ENCODE results near the gene NFYA. TPM values are rescaled to one million over a fixed set of nuclear protein-coding genes. Genes with fewer than 3 reads are reported as not detected.

The NFYA gene
- total RNA-seq, 1 donor from 2014 or later, result 12.1 TPM

DNA sequence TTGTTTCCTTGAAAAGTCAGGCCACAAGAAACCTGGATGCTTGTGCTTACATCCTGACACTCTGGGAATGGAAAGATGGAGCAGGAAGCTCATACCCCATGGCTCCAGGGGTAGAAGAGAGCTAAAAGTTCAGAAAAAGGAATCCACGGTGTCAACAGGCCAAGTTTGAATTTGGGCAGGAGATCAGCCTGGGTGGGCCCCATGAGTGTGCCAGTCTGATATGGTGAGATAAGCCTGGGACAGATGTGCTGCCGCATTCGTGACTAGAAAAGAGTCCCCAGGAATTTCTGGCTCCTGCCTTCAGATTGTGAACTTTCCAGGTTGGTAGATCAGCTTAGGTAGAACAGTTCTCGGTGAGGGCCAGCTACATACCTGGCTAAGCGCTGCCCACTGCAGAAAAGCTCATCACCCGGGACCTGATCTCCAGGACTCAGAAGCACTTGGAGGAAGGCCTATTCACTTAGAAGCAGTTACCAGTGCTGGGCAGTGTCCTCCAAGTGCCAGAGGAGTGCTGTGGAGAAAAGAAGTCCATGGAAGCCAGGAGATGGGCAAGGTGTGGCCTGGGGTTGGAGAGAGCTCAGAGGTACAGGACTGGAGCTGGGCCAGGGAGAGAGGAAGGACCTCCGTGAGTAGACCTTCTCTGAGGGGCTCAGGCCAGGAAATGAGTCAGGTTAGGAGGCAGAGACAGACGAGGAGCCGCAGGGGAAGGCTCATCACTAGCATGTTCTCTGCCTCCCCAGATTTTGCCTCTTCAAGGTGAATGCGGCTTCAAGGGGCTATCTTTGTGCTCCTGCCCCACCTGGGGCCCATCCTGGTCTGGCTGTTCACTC, 30.3 kb upstream of the NFYA start, which contains the start of gene TSPO2:
Gene TSPO2, plus strand, starts transcription at position 242 of the 830 bp plus-strand sequence. Its CDS starts 519 bp downstream, at position 761.
- no peak for DNase-seq
- no peak for ATAC-seq
- intact Hi-C loops (cut with micrococcal nuclease), result no loop called here

GRCh38 chr6:41043151-41043550, 29.6 kb upstream of the NFYA start:
- DNase-seq (no peak), ATAC-seq (no peak)
- intact Hi-C loops (cut with micrococcal nuclease), result no loop called here

GRCh38 chr6:41045664-41046063, 27.1 kb upstream of the NFYA start:
- DNase-seq (no peak), ATAC-seq (no peak)
- intact Hi-C loops (cut with micrococcal nuclease), result no loop called here

DNA sequence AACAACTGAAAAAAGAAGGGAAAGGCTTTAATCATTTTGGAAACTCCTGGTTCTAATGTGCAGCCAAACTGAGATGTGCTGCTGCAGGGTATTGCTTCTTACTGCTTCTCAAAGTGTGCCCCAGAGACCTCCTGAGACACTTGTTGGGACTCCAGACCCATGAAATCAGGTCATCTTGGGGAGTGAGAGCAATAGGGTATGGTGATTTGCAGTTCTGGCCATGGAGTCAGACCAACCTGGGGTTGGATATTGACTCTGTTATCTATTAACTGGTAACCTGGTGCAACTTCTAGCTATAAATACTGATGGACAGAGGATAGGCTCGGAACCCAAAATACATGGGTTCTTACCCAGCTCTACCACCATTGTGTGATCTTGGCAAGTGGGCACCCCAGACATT, 26.7 kb upstream of the NFYA start:
- intact Hi-C loops (cut with micrococcal nuclease), result no loop called here
- DNase-seq, result no peak
- no peak for ATAC-seq

DNA sequence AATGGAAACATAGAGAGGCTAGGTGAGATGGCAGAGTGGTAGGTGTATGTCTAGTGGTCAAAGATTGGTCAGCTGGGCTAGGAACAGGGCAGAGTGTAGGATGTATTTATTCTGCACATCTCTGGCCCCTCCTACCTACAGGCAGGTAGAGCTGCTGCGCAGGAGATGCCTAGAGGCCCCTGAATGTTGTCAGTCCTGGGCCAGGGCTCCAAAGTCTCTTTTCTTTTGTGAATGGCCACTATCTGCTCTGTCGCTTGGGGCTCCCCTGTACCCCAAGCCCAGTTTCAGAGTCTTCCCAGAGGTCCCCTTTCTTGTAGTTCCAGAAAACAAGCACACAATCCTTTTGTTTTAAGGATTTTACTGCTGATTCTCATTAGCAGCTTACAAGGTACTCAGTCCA, 25.5 kb upstream of the NFYA start:
- no peak for DNase-seq
- intact Hi-C loops (cut with micrococcal nuclease), result no loop called here
- no peak for ATAC-seq

DNA sequence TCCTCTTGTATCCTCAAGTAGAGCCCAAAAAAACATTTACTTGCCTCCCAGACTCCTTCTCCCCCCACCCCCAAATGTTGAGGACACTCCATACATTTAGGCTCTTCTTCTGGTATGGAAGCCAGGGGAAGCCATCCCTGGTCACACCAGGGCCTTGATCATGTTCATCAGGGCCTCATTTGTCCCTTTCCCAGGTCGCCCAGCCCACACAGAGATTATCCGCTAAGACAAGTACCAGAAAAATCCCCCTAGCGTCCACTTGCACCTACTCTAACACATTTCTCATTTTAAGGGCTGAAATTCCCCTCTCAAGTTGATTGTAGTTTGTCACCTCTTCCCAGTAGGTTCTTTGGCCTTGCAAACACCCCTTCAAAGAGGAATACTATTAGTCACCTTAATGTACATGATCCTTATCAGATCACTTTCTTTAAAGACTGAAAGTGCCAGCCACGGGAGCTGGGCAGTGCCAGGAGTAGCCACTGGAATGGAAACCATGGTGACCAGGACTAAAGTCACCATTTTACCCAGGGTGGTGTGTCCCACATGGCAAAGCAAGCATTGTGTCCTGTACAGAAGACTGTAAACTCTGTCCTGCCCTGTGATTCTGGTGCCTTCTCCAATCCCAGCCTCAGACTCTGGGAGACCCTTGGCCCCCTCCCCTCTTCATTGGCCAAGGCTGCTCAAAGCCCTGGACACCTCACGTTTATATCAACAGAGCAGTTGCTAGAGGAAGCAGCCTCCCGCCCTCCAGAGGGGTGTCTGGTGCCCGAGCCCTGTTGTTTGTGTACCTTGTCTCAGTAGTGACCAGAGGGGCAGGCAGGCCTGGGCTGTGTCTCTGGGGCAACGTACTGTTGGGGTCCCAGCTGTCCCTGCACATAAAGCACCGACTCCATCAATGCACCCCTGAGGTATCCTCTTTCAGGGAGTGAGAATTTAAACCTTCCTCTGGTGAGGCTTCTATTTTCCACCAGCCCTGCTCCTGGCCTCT, 24.7 kb upstream of the NFYA start:
- intact Hi-C loops (cut with micrococcal nuclease), result no loop called here

GRCh38 chr6:41049521-41049920, 23.3 kb upstream of the NFYA start:
- no peak for DNase-seq
- ATAC-seq, result peak; percentile 11
- intact Hi-C loops (cut with micrococcal nuclease), result no loop called here

More for the DNA sequence above, 24.7 kb upstream of the NFYA start:
- no peak for ATAC-seq
- no peak for DNase-seq

- intact Hi-C loops (cut with micrococcal nuclease), result no loop called here
- no peak for ATAC-seq
Observed at GRCh38 chr6:41049955-41050354, 22.8 kb upstream of the NFYA start.

GRCh38 chr6:41050536-41050935, 22.2 kb upstream of the NFYA start:
- ATAC-seq, result no peak
- intact Hi-C loops (cut with micrococcal nuclease), result no loop called here
- DNase-seq, result no peak

More at GRCh38 chr6:41049955-41050354, 22.8 kb upstream of the NFYA start:
- DNase-seq, result no peak

GRCh38 chr6:41051873-41052272, 20.9 kb upstream of the NFYA start:
- intact Hi-C loops (cut with micrococcal nuclease), result no loop called here
- ATAC-seq (no peak), DNase-seq (no peak)

DNA sequence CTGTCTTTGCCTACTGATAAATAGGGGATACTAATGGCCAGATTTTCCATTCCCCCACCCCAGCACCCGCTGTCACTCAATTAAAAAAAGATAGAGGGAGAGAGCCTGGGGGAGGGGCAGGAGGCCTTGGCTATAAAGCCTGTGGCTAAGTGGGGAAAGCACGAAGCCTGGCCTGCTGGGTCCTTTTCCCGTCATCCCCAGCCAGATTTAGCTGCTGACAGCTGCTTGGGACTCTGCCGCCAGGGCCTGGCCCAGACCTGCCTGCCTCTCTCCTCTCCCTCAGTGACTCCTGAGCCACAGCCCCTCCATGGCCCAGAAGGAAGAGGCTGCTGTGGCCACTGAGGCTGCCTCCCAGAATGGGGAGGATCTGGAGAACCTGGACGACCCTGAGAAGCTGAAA, 19.7 kb upstream of the NFYA start, which contains the start of gene APOBEC2:
Gene APOBEC2, plus strand, starts transcription at position 162 of the 400 bp plus-strand sequence. Its CDS starts 146 bp downstream, at position 308.
- intact Hi-C loops (cut with micrococcal nuclease), result no loop called here
- ATAC-seq (peak; percentile 89), DNase-seq (peak; percentile 89)

DNA sequence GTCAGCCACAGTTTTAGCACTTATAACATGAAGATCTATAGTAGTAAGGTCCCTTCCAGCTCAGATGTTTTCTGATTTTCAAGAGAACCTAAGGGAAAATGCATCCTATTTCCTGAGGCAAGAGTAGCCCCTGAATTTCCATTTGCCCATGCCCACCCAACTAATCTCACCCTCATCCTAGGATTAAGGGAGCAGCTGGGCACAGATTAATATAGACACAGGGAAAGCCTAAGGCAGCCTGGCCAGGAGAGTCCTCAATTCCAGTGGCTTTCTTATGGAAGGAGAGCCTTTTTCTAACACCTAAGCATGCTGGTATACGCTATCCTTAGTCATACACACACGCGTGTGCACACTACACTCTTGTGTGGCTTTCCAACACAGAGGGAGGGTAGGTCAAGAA, 18.3 kb upstream of the NFYA start:
- intact Hi-C loops (cut with micrococcal nuclease), result no loop called here
- no peak for ATAC-seq
- no peak for DNase-seq

GRCh38 chr6:41055149-41055548, 17.6 kb upstream of the NFYA start:
- peak; percentile 67 for ATAC-seq
- DNase-seq, result peak; percentile 53
- intact Hi-C loops (cut with micrococcal nuclease), result no loop called here

- no peak for DNase-seq
- intact Hi-C loops (cut with micrococcal nuclease), result no loop called here
- no peak for ATAC-seq
Observed at GRCh38 chr6:41056768-41057490, 15.8 kb upstream of the NFYA start.

DNA sequence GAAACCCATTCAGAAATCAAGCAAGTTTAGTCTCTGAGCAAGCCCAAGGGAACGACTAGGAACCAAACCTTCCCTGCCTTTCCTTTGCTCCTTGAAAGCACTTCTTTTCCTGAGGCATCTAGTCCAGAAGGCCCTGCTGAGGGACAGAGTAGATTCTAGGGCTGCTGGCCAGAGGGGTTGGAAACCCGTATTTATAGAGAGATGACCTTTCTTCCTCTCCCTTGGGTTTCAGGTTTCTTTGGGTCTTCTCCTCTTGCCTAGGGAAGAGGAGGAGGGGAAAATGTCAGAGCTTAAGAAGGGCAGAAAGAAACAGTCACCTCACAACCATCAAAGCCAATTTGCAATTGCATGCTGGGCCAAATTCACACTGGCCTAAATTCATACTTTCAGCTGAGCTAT, 14.0 kb upstream of the NFYA start:
- no peak for DNase-seq
- no peak for ATAC-seq
- intact Hi-C loops (cut with micrococcal nuclease), result no loop called here

DNA sequence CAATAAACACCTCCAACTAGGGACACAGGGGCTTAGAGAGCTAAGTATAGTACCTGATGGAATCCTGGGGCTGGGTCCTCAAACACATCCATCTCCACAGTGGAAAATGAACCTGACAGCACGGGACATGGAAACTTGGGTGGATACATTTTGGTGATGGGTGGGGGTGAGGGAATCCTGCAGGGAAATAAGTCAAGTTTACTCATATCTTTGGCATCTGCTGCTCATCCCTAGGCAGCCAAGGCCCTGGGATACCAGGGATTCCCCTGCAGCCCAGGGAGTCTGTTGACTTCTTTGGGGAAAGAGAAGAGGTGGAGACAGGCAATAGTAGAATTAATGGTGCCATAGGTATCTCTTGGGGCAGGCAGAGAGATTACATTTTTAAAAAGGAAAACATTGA, 13.2 kb upstream of the NFYA start:
- no peak for ATAC-seq
- intact Hi-C loops (cut with micrococcal nuclease), result no loop called here

GRCh38 chr6:41061196-41061726, 11.5 kb upstream of the NFYA start:
- ATAC-seq, result peak; percentile 32
- peak; percentile 37 for DNase-seq
- intact Hi-C loops (cut with micrococcal nuclease), result no loop called here

More for the DNA sequence above, 13.2 kb upstream of the NFYA start:
- DNase-seq, result no peak

GRCh38 chr6:41062056-41062455, 10.7 kb upstream of the NFYA start:
- ATAC-seq (no peak), DNase-seq (no peak)
- intact Hi-C loops (cut with micrococcal nuclease), result no loop called here

DNA sequence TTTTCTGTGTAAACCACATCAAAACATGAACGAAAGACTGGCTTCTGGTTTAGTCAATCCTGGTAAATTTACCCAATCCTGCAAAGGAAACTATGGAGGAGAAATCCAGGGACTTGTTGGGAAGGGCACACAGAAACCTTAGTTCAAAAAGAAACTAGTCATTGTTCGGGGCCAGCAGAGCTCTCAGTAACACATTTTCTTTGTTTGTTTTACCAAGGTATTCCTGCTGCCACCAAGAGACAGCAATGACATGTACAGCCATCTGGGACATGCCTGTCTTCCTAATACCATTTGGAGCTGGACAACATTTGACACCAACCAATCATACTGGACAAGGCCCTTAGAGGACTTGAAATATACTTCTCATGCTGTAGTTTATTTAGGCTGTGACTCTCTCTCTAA, 8.9 kb upstream of the NFYA start:
- peak; percentile 58 for ATAC-seq
- no peak for DNase-seq
- intact Hi-C loops (cut with micrococcal nuclease), result no loop called here

Measured in left ventricle myocardium superior (tissue), 1 donor.